K562 (cell line): Measurements from ENCODE around the gene FTH1. TPM values are rescaled to one million over a fixed set of nuclear protein-coding genes. Genes with fewer than 3 reads are reported as not detected.
A peak's percentile ranks its signal among the peaks of the same experiment; 100 is the strongest.

Experiments
- ATAC-seq: fragments of 200-7000 bp; cut with Tn5 transposase; 3 replicates; pipeline ENCODE4 v1.9.1; 2020; ENCODE audit warnings: moderate library complexity
- BruUV-seq: library from RNA; stranded (reverse); fragments of 400-500 nt; replicated peaks from 2 replicates; lab custom pipeline; 2021; lab: Mats Ljungman, UMichigan
- CTCF ChIA-PET: fragments of 300-600 bp; formaldehyde crosslinking; extraction: SDS; loops from one replicate; lab custom pipeline; 2021; ENCODE audit warnings: low intra/inter-chr PET ratio; lab: Yijun Ruan, JAX
- POLR2A ChIA-PET: fragments of 300-600, 350-650 bp; sonication (Branson Sonifier 250); formaldehyde crosslinking; extraction: SDS; loops from one replicate; lab custom pipeline; 2021; ENCODE audit warnings: antibody characterized with exemption, inconsistent platforms; lab: Yijun Ruan, JAX
- DNase-seq, 4 experiments: peaks; one replicate each; pipeline versions ENCODE4 v3.0.0 to v3.0.0-alpha.2; 2011 to 2018; ENCODE audit warnings: low spot score in 3 of 4, mixed read lengths in 3 of 4; ENCODE audit errors: extremely low read depth in 1 of 4
- FAIRE-seq: peaks from 2 replicates; lab custom pipeline; 2011; peaks lifted over from hg19 to GRCh38; lab: Jason Lieb, UNC
- H2AFZ ChIP-seq: 2 replicates; pipeline ENCODE4 v1.6.0; 2011; ENCODE audit warnings: low read depth, low read length, control low read depth, inconsistent platforms
- H3K27ac ChIP-seq: fragments of 200-600 bp; 3 replicates; pipeline ENCODE4 v1.8.0; 2011; ENCODE audit warnings: low read depth, mild to moderate bottlenecking, control low read depth, inconsistent platforms, low read length, moderate library complexity, mixed read lengths; ENCODE audit errors: extremely low read depth
- H3K27me3 ChIP-seq, 2 experiments: fragments of 300-600 bp in 1 of 2; 2 replicates in 1 of 2; 3 replicates in 1 of 2; pipeline versions ENCODE4 v1.6.0 to v1.8.0; 2011; ENCODE audit warnings: inconsistent platforms in 2 of 2, low read length in 2 of 2, mild to moderate bottlenecking in 1 of 2, mixed read lengths in 1 of 2, moderate library complexity in 1 of 2; ENCODE audit not compliant: control insufficient read depth in 2 of 2, insufficient read depth in 2 of 2
- H3K36me3 ChIP-seq: fragments of 300-600 bp; 3 replicates; pipeline ENCODE4 v1.8.0; 2011; ENCODE audit warnings: mild to moderate bottlenecking, low read length, inconsistent platforms; ENCODE audit not compliant: control insufficient read depth, insufficient read depth
- H3K4me1 ChIP-seq, 2 experiments: fragments of 200-600 bp in 1 of 2; replicated peaks in 1 of 2; 2 replicates in 1 of 2; 3 replicates in 1 of 2; pipeline versions ENCODE4 v1.5.1 to v1.8.0; 2011; ENCODE audit warnings: inconsistent platforms in 2 of 2, low read length in 2 of 2, mild to moderate bottlenecking in 1 of 2, mixed read lengths in 1 of 2, moderate library complexity in 1 of 2; ENCODE audit not compliant: control insufficient read depth in 2 of 2, insufficient read depth in 2 of 2
- H3K4me2 ChIP-seq: 2 replicates; pipeline ENCODE4 v1.6.1; 2011; ENCODE audit warnings: low read length, control low read depth, inconsistent platforms, mixed read lengths; ENCODE audit not compliant: insufficient read depth
- H3K4me3 ChIP-seq: fragments of 200-600 bp; sonication (generic), shearing (Covaris generic); 2 replicates; pipeline ENCODE4 v1.5.1; 2016; ENCODE audit warnings: control low read depth, inconsistent platforms
- H3K79me2 ChIP-seq: fragments of 200-600 bp; 3 replicates; pipeline ENCODE4 v1.8.0; 2011; ENCODE audit warnings: low read length, inconsistent platforms; ENCODE audit not compliant: control insufficient read depth, insufficient read depth
- H3K9ac ChIP-seq, 2 experiments: 2 replicates each; pipeline versions ENCODE4 v1.6.0 to v1.6.1; 2011; ENCODE audit warnings: low read depth in 2 of 2, low read length in 2 of 2, control low read depth in 1 of 2, inconsistent platforms in 1 of 2, mild to moderate bottlenecking in 1 of 2, mixed read lengths in 1 of 2; ENCODE audit not compliant: insufficient read depth in 1 of 2
- H3K9me1 ChIP-seq: one replicate; pipeline ENCODE4 v1.6.0; 2011; ENCODE audit warnings: inconsistent platforms, mild to moderate bottlenecking, low read length, moderate library complexity; ENCODE audit not compliant: control insufficient read depth, insufficient read depth
- H3K9me3 ChIP-seq: replicated peaks from 2 replicates; pipeline ENCODE4 v1.5.1; 2011; ENCODE audit warnings: low read depth, low read length, inconsistent platforms; ENCODE audit not compliant: control insufficient read depth, insufficient read depth
- H4K20me1 ChIP-seq: replicated peaks from 2 replicates; pipeline ENCODE4 v1.6.1; 2011; ENCODE audit warnings: low read length, inconsistent platforms, mixed read lengths; ENCODE audit not compliant: control insufficient read depth, insufficient read depth
- C11orf30 ChIP-seq: fragments of 450-650 bp; IDR thresholded peaks from 2 replicates; pipeline ENCODE4 v1.6.1; 2016; ENCODE audit warnings: low read depth, mild to moderate bottlenecking
- ESRRA ChIP-seq: fragments of 450-650 bp; IDR thresholded peaks from 2 replicates; pipeline ENCODE4 v1.6.1; 2014; ENCODE audit warnings: low read depth, mild to moderate bottlenecking, moderate library complexity, borderline replicate concordance
- FOXO4 ChIP-seq: fragments of 450-650 bp; formaldehyde crosslinking; IDR thresholded peaks from 2 replicates; pipeline ENCODE4 v1.4.0; 2020; ENCODE audit warnings: mild to moderate bottlenecking, moderate library complexity
- GTF2E2 ChIP-seq: fragments of 200-800 bp; sonication (Bioruptor generic); IDR thresholded peaks from 2 replicates; pipeline ENCODE4 v1.6.1; 2016; ENCODE audit warnings: missing genetic modification characterization, missing compliant biosample characterization
- HMBOX1 ChIP-seq: sonication (generic); IDR thresholded peaks from 2 replicates; pipeline ENCODE4 v1.6.1; 2016
- NKRF ChIP-seq: fragments of 450-650 bp; IDR thresholded peaks from 2 replicates; pipeline ENCODE4 v1.6.1; 2016; ENCODE audit warnings: borderline replicate concordance
- RBM15 ChIP-seq: fragments of 200-400 bp; formaldehyde crosslinking; IDR thresholded peaks from 2 replicates; pipeline ENCODE4 v1.6.1; 2018; ENCODE audit warnings: mild to moderate bottlenecking, low read length, moderate library complexity; ENCODE audit not compliant: insufficient read depth
- RBM25 ChIP-seq: fragments of 200-400 bp; formaldehyde crosslinking; IDR thresholded peaks from 2 replicates; pipeline ENCODE4 v1.6.1; 2018; ENCODE audit warnings: low read length, low read depth, moderate library complexity; ENCODE audit not compliant: severe bottlenecking
- SP2 ChIP-seq: IDR thresholded peaks from 2 replicates; pipeline ENCODE4 v1.6.1; 2011; ENCODE audit warnings: mild to moderate bottlenecking, low read depth, low read length, moderate library complexity; ENCODE audit not compliant: poor library complexity, severe bottlenecking; ENCODE audit errors: extremely low read depth
- ZBTB43 ChIP-seq: sonication (generic); formaldehyde crosslinking; IDR thresholded peaks from 2 replicates; pipeline ENCODE4 v1.8.0; 2023; ENCODE audit warnings: mild to moderate bottlenecking, missing genetic modification reagents
- ZNF518B ChIP-seq: fragments of 250-450 bp; sonication (Bioruptor Pico); IDR thresholded peaks from 2 replicates; pipeline ENCODE4 v1.5.0; 2021; ENCODE audit warnings: mild to moderate bottlenecking, moderate library complexity
- WGBS: fragments of 100-300 bp; shearing (Covaris generic); methylation state at CpG from one replicate; pipeline ENCODE4 v1.1.6; 2016; ENCODE audit warnings: low coverage, mixed read lengths; ENCODE audit not compliant: insufficient coverage; ENCODE audit errors: missing lambda C conversion rate; 5-methylcytosine and 5-hydroxymethylcytosine counted together
- in situ Hi-C: fragments of 300-500 bp; cut with MboI; formaldehyde crosslinking; loops from 4 replicates; pipeline ENCODE4 v1.15.0; 2018; ENCODE audit warnings: inconsistent platforms, mixed read lengths
- intact Hi-C: fragments of 100-400 bp; cut with micrococcal nuclease; formaldehyde crosslinking; loops from 2 replicates; pipeline ENCODE4 v1.14.2; 2022
- polyA plus RNA-seq, 8 experiments: library from polyadenylated mRNA; depleted of rRNA in 4 of 8; stranded (reverse) in 5 of 8; unstranded in 3 of 8; fragments of >200 nt; fragmentation: Nextera tagmentation in 2 of 8; fragmentation: Illumina TruSeq in 1 of 8; extraction: Ambion mirVana in 2 of 8; extraction: Trizol in 1 of 8; gene quantifications; 2 replicates each; pipeline versions ENCODE4 v1.2.1 to v1.2.3, GENCODE V29; 2011 to 2014; ENCODE audit warnings: inconsistent platforms in 1 of 8, missing spikeins in 1 of 8
- total RNA-seq, 7 experiments: library from RNA; depleted of rRNA in 6 of 7; stranded (reverse); fragments of >200 nt in 6 of 7; fragmentation: Illumina TruSeq in 2 of 7; extraction: Trizol in 2 of 7; gene quantifications; 2 replicates each; pipeline versions ENCODE4 v1.2.1 to v1.2.3, GENCODE V29; 2011 to 2021; ENCODE audit warnings: low replicate concordance in 1 of 7

The FTH1 gene
- total and polyA plus RNA-seq, 9 of the 15 experiments (the other 6 are each of a cell fraction or from before 2014, with no cell fraction given) = 370 to 3,146 (median 802) TPM

GRCh38 chr11:62010935-62011528 is 43.6 kb upstream of the FTH1 start:
- H3K9me3 ChIP-seq = no peaks in the 10 kb centered on the region
- no peaks in the 10 kb centered on the region for H3K79me2 ChIP-seq
- no peak for DNase-seq
- peak; percentile 56 for FAIRE-seq
- no peaks in the 10 kb centered on the region for H3K36me3 ChIP-seq
- BruUV-seq = no TSS peak
- no peak overlapping the region for H3K4me3 ChIP-seq
- WGBS = 83% methylated on average over 2 of the region's 4 CpGs
- H3K9ac ChIP-seq = peak overlapping the region in 1 of 2 experiments; percentile 29; a peak in 1 of 4 replicates
- H3K9me1 ChIP-seq = no peaks in the 10 kb centered on the region
- ChIA-PET POLR2A (interaction anchor here (1.4 to 2.0 kb wide), 3 partner anchors 14 to 44 kb away, joined by 5 to 10 read pairs (median 7); no protein-coding TSS in a partner anchor), CTCF (no interaction called here)
- peak overlapping the region; percentile 65 for H2AFZ ChIP-seq
- no peaks in the 10 kb centered on the region for H4K20me1 ChIP-seq
- no peak; the same call in 2 of the 3 replicates for ATAC-seq
- no peak overlapping the region for H3K27ac ChIP-seq
- in situ Hi-C loops = no loop called here
- peaks cover 25 to 26% of the 10 kb centered on the region in 2 experiments for H3K4me1 ChIP-seq
- intact Hi-C loops = no loop called here
- no peak overlapping the region for H3K4me2 ChIP-seq
- no peaks in the 10 kb centered on the region; a peak in 1 of 5 replicates for H3K27me3 ChIP-seq
- no peak for TF ChIP-seq SP2
- no peak for TF ChIP-seq FOXO4 (CRISPR knock-in tag)
- TF ChIP-seq RBM15 = no peak
- 0 out of 2 replicates have a peak, but pooled peaks have one; percentile 17 for TF ChIP-seq ESRRA
- no peak for TF ChIP-seq ZBTB43 (CRISPR knock-in tag)
- TF ChIP-seq C11orf30 = no peak
- TF ChIP-seq HMBOX1 = 0 out of 2 replicates have a peak, but pooled peaks have one; percentile 48
- TF ChIP-seq RBM25 = peak; percentile 62
- TF ChIP-seq GTF2E2 (tag) = no peak
- no peak for TF ChIP-seq ZNF518B (CRISPR knock-in tag)
- TF ChIP-seq NKRF = no peak
